GM10266 (cell line): ENCODE data around the gene PAGR1.

Experiments used
- DNase-seq: peaks from one replicate; pipeline ENCODE4 v3.0.0; 2012; ENCODE audit errors: extremely low spot score
- TF ChIP-seq, protein P1 (sequence below): IDR thresholded peaks from 2 replicates; pipeline ENCODE4 v1.5.1; 2012; ENCODE audit warnings: mild to moderate bottlenecking, low read depth; ENCODE audit not compliant: control insufficient read depth, insufficient read depth; ENCODE audit errors: missing control alignments

PAGR1 gene

DNA sequence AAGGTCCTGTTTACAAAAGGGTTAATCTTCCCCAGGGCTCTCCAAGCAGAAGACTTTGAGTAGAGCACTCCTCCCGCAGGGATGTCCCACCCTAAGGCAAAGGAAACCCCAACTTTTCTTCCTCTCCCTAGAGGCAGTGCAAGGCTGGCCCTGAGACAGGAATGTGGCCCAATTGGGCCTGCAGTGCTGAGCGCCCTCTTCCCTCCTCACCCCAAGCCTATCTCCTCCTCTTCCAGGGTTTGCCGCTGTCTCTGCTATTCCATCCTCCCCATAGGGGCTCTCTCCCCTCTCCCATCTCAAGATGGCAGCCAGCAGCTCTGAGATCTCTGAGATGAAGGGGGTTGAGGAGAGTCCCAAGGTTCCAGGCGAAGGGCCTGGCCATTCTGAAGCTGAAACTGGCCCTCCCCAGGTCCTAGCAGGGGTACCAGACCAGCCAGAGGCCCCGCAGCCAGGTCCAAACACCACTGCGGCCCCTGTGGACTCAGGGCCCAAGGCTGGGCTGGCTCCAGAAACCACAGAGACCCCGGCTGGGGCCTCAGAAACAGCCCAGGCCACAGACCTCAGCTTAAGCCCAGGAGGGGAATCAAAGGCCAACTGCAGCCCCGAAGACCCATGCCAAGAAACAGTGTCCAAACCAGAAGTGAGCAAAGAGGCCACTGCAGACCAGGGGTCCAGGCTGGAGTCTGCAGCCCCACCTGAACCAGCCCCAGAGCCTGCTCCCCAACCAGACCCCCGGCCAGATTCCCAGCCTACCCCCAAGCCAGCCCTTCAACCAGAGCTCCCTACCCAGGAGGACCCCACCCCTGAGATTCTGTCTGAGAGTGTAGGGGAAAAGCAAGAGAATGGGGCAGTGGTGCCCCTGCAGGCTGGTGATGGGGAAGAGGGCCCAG is 3.0 kb upstream of the PAGR1 start:
- TF ChIP-seq, protein P1, sequence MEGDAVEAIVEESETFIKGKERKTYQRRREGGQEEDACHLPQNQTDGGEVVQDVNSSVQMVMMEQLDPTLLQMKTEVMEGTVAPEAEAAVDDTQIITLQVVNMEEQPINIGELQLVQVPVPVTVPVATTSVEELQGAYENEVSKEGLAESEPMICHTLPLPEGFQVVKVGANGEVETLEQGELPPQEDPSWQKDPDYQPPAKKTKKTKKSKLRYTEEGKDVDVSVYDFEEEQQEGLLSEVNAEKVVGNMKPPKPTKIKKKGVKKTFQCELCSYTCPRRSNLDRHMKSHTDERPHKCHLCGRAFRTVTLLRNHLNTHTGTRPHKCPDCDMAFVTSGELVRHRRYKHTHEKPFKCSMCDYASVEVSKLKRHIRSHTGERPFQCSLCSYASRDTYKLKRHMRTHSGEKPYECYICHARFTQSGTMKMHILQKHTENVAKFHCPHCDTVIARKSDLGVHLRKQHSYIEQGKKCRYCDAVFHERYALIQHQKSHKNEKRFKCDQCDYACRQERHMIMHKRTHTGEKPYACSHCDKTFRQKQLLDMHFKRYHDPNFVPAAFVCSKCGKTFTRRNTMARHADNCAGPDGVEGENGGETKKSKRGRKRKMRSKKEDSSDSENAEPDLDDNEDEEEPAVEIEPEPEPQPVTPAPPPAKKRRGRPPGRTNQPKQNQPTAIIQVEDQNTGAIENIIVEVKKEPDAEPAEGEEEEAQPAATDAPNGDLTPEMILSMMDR: no peak
- no peak for DNase-seq

DNA sequence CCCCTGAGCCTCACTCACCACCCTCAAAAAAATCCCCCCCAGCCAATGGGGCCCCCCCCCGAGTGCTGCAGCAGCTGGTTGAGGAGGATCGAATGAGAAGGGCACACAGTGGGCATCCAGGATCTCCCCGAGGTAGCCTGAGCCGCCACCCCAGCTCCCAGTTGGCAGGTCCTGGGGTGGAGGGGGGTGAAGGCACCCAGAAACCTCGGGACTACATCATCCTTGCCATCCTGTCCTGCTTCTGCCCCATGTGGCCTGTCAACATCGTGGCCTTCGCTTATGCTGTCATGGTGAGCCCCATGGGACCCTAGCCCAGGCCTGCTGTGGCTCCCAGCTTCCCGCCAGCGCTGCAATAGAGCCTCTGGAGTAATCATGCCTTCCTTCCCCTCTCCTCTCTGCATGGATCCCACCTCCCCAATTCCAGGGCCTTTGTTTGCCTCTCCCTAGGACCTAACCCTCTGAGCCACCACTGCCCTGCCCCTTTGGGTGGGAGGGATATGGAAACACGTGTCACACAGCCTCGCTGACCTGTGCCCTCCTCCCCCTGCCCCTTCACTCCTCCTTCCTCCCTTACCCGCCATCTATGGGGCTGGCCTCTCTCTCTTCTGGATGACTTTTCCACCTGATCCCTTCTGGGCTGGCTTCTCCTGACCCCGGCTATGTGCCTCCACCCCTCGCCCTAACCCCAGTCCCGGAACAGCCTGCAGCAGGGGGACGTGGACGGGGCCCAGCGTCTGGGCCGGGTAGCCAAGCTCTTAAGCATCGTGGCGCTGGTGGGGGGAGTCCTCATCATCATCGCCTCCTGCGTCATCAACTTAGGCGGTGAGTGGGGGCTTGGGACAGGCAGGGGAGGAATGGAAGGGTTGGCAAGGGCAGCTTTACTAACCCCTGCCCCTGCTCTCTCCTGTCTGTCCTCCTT is 2.0 kb upstream of the PAGR1 start:
- DNase-seq: no peak
- TF ChIP-seq, protein P1: no peak

DNA sequence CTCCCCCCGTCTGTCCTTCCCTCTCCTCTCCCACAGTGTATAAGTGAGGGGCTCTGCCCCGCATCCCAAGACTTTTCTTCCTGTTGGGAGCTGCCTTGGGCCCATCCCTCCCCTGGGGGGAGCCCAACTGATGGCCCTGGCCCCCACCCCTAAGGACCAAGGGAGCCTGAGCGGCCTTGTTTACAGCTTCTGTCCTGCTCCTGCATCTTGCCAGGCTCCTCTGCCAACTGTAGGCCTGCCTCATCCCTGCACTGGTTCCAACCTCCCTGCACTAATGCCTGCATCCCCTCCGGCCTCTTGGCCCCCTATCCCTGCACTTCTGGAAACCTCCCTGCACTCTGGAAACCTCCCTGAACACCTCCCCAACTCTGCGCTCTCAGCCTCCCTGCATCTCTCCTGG is 1.4 kb upstream of the PAGR1 start:
- no peak for DNase-seq
- TF ChIP-seq, protein P1: no peak

DNA sequence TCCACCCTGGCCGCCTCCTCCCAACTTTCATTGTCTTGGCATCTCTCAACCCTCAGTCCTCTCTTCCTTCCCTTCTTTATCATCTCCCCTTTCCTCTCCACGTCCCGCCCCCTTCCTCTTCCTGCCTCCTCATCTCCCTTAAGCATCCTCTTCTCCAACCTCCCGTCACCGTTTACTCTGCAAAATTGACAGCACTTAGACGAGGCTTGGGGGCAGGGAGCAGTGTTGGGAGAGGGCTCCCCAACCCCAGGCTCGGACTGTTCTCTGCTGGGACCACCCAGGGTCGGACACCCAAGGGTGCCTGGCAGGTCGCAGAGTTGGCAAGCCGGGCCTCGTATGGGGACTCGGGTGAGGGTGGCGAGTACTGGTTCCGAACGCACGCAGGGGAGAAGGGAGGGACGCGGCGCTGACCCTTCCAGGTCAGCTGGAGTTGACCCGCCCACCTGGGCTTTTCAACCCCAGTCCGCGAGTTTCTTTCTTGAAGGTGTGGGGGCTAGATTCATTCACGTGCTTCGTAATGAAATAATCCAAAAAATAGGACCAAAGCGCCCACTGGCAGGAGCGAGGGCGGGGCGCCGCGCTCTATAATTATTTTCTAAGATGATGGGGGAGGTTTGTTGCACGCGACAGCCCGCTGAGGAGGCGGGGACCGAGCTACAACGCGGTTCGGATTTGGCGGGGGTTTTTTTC is 775 bp upstream of the PAGR1 start:
- TF ChIP-seq, protein P1: no peak
- no peak for DNase-seq

DNA sequence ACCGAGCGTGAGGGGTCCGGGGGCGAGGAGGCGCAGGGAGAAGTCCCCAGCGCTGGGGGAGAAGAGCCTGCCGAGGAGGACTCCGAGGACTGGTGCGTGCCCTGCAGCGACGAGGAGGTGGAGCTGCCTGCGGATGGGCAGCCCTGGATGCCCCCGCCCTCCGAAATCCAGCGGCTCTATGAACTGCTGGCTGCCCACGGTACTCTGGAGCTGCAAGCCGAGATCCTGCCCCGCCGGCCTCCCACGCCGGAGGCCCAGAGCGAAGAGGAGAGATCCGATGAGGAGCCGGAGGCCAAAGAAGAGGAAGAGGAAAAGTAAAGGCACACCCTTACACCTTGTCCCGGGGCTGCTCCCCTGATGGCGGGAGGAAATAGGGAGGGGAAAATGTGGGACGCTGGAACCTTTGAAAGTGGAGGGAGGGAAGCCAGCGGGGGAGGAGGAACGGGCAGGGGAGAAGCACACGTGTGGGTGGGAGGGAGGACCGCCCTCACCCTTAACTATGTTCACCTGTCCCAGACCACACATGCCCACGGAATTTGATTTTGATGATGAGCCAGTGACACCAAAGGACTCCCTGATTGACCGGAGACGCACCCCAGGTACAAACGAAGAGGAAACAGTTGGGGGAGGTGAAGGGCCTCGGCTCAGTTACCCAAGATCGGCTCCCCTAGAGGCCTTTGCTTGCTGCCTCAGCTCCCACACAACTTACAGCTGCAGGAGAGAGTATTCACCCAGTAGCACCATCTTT is 916 bp downstream of the PAGR1 start:
- DNase-seq: peak; percentile 50
- TF ChIP-seq, protein P1: peak; percentile 13

DNA sequence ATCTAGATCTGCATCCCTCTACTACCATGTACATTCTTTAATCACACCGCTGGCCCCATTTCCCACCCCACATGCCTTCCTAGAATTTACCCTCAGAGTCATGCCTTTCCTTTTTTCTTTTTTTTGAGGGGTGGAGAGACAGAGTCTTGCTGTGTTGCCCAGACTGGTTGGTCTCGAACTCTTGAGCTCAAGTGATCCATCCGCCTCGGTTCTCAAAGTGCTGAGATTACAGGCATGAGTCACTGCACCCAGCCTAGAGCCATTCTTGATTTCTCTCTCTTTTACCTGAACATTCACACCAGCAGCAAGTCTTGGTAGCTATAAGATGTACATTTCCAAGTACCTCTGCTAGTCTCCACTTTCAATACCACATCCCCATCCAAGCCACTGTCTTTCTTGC is 2.1 kb downstream of the PAGR1 start:
- no peak for DNase-seq
- TF ChIP-seq, protein P1: no peak
